ENCODE results near the gene LGR4.

LGR4 gene

DNA sequence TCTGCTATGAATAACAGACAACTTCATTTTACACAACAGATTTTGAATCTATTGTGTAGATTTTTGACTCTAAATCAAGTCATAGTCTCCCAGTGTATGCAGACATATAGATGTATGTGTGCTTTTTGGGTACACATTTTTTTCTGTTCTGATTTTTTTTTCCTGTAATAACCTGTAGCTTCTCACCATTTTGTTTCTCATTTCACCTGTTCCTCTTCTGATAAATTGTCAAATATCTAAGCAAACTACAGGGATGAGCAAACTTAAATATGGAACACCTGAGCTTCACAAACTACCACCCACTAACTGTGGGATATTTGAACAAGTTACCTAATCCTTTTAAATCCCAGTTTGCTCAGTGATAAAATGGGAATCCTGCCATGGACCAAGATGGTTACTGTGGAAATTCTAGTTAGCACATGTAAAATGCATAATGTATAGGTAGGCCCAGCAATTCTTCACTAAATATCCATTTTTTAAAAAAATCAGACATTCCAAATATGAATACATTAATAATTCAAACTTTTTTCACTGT lies 15.7 kb downstream of the LGR4 start:
- H3K27ac ChIP-seq (ENCODE audit: low read depth, low read length) = no peak overlapping the region
- no peaks in the 10 kb centered on the region for H3K36me3 ChIP-seq (ENCODE audit: control insufficient read depth, low read length)
- H4K20me1 ChIP-seq (ENCODE audit: control insufficient read depth, insufficient read depth, low read depth, low read length) = no peaks in the 10 kb centered on the region
- no peaks in the 10 kb centered on the region for H3F3A ChIP-seq (ENCODE audit: control insufficient read depth, insufficient read depth)
- H3K4me1 ChIP-seq (ENCODE audit: control insufficient read depth, low read length) = no peaks in the 10 kb centered on the region
- no peaks in the 10 kb centered on the region for H3K9me2 ChIP-seq (replicated peaks; ENCODE audit: control insufficient read depth, low read length)
- H3K4me2 ChIP-seq (ENCODE audit: low read length) = no peak overlapping the region
- no peak overlapping the region for H3K4me3 ChIP-seq (ENCODE audit: low read length)
- no peaks in the 10 kb centered on the region for H3K9me3 ChIP-seq (ENCODE audit: control insufficient read depth, insufficient read depth, low read length)
- no peaks in the 10 kb centered on the region for H3K27me3 ChIP-seq (ENCODE audit: control insufficient read depth, low read length)
- no peak for TF ChIP-seq EZH2phosphoT487 (IDR thresholded peaks at IDR 0.05; ENCODE audit: borderline replicate concordance, low read length)
- TF ChIP-seq, protein P1, sequence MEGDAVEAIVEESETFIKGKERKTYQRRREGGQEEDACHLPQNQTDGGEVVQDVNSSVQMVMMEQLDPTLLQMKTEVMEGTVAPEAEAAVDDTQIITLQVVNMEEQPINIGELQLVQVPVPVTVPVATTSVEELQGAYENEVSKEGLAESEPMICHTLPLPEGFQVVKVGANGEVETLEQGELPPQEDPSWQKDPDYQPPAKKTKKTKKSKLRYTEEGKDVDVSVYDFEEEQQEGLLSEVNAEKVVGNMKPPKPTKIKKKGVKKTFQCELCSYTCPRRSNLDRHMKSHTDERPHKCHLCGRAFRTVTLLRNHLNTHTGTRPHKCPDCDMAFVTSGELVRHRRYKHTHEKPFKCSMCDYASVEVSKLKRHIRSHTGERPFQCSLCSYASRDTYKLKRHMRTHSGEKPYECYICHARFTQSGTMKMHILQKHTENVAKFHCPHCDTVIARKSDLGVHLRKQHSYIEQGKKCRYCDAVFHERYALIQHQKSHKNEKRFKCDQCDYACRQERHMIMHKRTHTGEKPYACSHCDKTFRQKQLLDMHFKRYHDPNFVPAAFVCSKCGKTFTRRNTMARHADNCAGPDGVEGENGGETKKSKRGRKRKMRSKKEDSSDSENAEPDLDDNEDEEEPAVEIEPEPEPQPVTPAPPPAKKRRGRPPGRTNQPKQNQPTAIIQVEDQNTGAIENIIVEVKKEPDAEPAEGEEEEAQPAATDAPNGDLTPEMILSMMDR (IDR thresholded peaks at IDR 0.05; ENCODE audit: low read depth, low read length, poor library complexity, severe bottlenecking) = no peak
- H3K79me2 ChIP-seq (ENCODE audit: control insufficient read depth, low read length) = no peaks in the 10 kb centered on the region

GRCh38 chr11:27456140-27456794 lies 16.3 kb downstream of the LGR4 start:
- Histone ChIP-seq H3K4me1 (ENCODE audit: control insufficient read depth, low read length) (no peaks in the 10 kb centered on the region), H3K9me3 (ENCODE audit: control insufficient read depth, insufficient read depth, low read length) (no peaks in the 10 kb centered on the region), H3K27me3 (ENCODE audit: control insufficient read depth, low read length) (no peaks in the 10 kb centered on the region), H3K4me3 (ENCODE audit: low read length) (no peak overlapping the region), H3K36me3 (ENCODE audit: control insufficient read depth, low read length) (no peaks in the 10 kb centered on the region), H4K20me1 (ENCODE audit: control insufficient read depth, insufficient read depth, low read depth, low read length) (no peaks in the 10 kb centered on the region), H3F3A (ENCODE audit: control insufficient read depth, insufficient read depth) (no peaks in the 10 kb centered on the region), H3K4me2 (ENCODE audit: low read length) (no peak overlapping the region), H3K79me2 (ENCODE audit: control insufficient read depth, low read length) (no peaks in the 10 kb centered on the region), H3K9me2 (replicated peaks; ENCODE audit: control insufficient read depth, low read length) (no peaks in the 10 kb centered on the region), H3K27ac (ENCODE audit: low read depth, low read length) (no peak overlapping the region)
- TF ChIP-seq, protein P1 (IDR thresholded peaks at IDR 0.05; ENCODE audit: low read depth, low read length, poor library complexity, severe bottlenecking) = no peak
- no peak for TF ChIP-seq EZH2phosphoT487 (IDR thresholded peaks at IDR 0.05; ENCODE audit: borderline replicate concordance, low read length)

DNA sequence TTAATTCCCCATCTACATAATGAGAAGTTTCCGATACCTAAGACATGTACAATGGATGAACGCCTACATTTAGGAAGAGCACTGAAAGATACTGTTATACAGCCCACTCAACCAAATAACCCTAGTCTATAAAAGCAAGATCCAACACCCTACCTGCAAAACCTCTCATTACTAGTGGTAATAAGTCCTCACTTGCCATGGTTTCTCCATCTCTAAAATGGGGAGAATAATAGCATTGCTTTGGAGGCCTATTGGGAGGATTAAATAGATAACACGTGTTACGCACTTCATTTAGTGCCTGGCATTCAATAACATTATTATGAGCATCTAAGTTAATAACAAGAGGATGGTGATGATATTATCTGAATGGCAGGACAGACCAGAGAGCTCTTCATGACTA lies 16.9 kb downstream of the LGR4 start:
- Histone ChIP-seq H3K9me2 (replicated peaks; ENCODE audit: control insufficient read depth, low read length) (no peaks in the 10 kb centered on the region), H3K36me3 (ENCODE audit: control insufficient read depth, low read length) (no peaks in the 10 kb centered on the region), H3K79me2 (ENCODE audit: control insufficient read depth, low read length) (no peaks in the 10 kb centered on the region), H3K4me1 (ENCODE audit: control insufficient read depth, low read length) (no peaks in the 10 kb centered on the region), H3K9me3 (ENCODE audit: control insufficient read depth, insufficient read depth, low read length) (no peaks in the 10 kb centered on the region), H3F3A (ENCODE audit: control insufficient read depth, insufficient read depth) (no peaks in the 10 kb centered on the region), H3K4me3 (ENCODE audit: low read length) (no peak overlapping the region), H3K27me3 (ENCODE audit: control insufficient read depth, low read length) (no peaks in the 10 kb centered on the region), H4K20me1 (ENCODE audit: control insufficient read depth, insufficient read depth, low read depth, low read length) (no peaks in the 10 kb centered on the region), H3K4me2 (ENCODE audit: low read length) (no peak overlapping the region), H3K27ac (ENCODE audit: low read depth, low read length) (no peak overlapping the region)
- TF ChIP-seq, protein P1 (IDR thresholded peaks at IDR 0.05; ENCODE audit: low read depth, low read length, poor library complexity, severe bottlenecking) = no peak
- no peak for TF ChIP-seq EZH2phosphoT487 (IDR thresholded peaks at IDR 0.05; ENCODE audit: borderline replicate concordance, low read length)

Measured in DOHH2 (cell line).